ENCODE measurements around the gene SLC37A2.

The SLC37A2 gene

GRCh38 chr11:125071846-125072217 is 8.7 kb downstream of the SLC37A2 start:
- no peak for DNase-seq

GRCh38 chr11:125072218-125072960 is 9.3 kb downstream of the SLC37A2 start:
- no peak for DNase-seq

GRCh38 chr11:125072961-125073590 is 10.0 kb downstream of the SLC37A2 start:
- DNase-seq = no peak

- no peak for DNase-seq
These were observed 10.7 kb downstream of the SLC37A2 start for GRCh38 chr11:125073616-125074483.

- DNase-seq = no peak
These were observed 11.6 kb downstream of the SLC37A2 start for GRCh38 chr11:125074511-125075241.

- DNase-seq = no peak
These were observed 12.1 kb downstream of the SLC37A2 start for GRCh38 chr11:125075242-125075625.

GRCh38 chr11:125075900-125076317 is 12.8 kb downstream of the SLC37A2 start:
- no peak for DNase-seq

GRCh38 chr11:125076378-125076945 is 13.4 kb downstream of the SLC37A2 start:
- no peak for DNase-seq

GRCh38 chr11:125078016-125078415 is 14.9 kb downstream of the SLC37A2 start:
- DNase-seq = no peak

GRCh38 chr11:125078516-125079140 is 15.5 kb downstream of the SLC37A2 start:
- no peak for DNase-seq

GRCh38 chr11:125079151-125079877 is 16.2 kb downstream of the SLC37A2 start:
- DNase-seq = no peak

GRCh38 chr11:125079878-125080530 is 16.9 kb downstream of the SLC37A2 start:
- DNase-seq = no peak

GRCh38 chr11:125080531-125080911 is 17.4 kb downstream of the SLC37A2 start:
- no peak for DNase-seq

GRCh38 chr11:125081098-125081798 is 18.1 kb downstream of the SLC37A2 start:
- DNase-seq = no peak

- DNase-seq = no peak
These were observed 18.9 kb downstream of the SLC37A2 start for GRCh38 chr11:125082040-125082439.

- no peak for DNase-seq
These were observed 19.7 kb downstream of the SLC37A2 start for GRCh38 chr11:125082611-125083311.

GRCh38 chr11:125083312-125084056 is 20.4 kb downstream of the SLC37A2 start:
- no peak for DNase-seq

GRCh38 chr11:125084057-125084416 is 20.9 kb downstream of the SLC37A2 start:
- DNase-seq = no peak

GRCh38 chr11:125084761-125085231 is 21.7 kb downstream of the SLC37A2 start:
- DNase-seq = no peak

Measured in NCI-H526 treated with DMSO at 0.1 percent for 48 hours (cell line).